Activated CD8-positive, alpha-beta memory T cell treated with anti-CD3 and anti-CD28 coated beads, Interleukin-2, amount 50 U/mL, for 1 hour (primary cell): ENCODE measurements around the gene ZNF488.

ENCODE experiments used
- DNase-seq: peaks from one replicate; pipeline ENCODE4 v3.0.0-alpha.2; 2020; ENCODE audit errors: extremely low read depth

The ZNF488 gene

GRCh38 chr10:47381427-47382379 lies 2.4 kb downstream of the ZNF488 start:
- DNase-seq: no peak

- DNase-seq: no peak
These were observed 3.0 kb downstream of the ZNF488 start for GRCh38 chr10:47381103-47381395.

DNA sequence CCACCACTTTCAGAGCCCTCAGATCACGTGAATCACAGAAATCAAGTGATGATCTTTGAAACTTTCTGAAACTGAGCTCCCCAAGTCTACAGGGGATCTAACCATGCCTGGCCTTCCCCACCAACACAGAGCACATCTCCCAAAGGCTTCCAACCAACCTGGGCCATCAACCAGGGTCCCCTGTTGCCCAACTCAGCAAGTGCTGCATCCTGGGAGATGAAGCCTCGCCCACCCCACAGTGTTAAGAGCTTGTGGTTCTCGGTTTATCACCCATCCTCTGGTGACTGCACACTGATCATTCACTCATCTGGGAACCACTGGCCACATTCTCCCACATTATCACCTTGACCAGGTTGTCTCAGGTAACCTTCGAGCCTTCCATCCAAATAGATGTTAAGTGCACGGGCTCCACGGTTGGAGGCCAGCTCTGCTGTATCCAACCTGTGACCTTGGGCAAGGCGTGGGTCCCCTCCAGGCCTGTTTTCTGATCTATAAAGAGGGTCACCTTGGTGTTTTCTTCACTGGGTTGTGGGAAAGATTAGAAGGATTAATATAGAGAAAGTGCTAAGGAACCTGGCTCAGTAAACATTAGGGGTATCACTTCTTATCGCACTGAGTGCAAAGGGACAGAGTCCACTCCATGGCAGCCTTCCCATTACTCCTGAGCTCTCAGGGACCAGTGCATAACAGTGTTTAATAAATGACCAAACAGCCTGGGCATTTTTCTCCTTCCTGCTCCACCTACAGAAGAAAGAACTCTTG lies 3.6 kb downstream of the ZNF488 start:
- no peak for DNase-seq

DNA sequence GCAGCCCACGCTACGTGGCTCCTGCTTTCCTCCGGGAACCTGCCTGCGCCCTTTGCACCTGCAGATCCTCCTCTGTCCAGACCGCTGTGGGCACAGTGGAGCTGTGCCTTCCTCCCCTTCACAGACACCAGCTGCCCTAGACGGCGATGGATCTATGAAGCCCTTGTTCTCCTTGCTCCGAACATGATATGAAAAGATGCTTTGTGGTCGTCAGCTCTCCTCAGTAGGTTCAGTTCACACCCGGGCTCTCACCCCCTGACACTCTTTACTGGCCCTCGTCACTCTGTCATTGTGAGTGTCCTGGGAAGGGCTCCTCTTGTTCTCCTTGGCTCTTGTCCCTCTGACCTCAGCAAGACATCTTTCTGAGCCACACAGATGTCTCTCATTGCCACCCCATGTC lies 4.2 kb downstream of the ZNF488 start:
- DNase-seq: no peak

DNA sequence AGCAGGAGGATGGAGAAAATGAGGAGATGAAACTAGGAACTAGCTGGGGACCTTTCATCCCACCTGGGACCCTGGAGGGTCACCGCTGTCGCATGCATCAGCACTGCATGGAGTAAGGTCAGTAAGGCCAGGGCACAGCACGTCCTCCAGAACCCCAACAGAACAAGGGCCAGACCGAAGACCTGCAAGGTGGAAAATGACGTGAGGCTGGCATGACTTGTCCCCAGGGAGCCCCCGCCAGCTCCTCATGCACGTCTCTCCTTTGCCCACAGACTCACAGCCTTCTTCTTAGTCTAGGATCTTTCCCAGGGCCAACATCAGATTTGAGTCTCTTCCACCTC lies 4.7 kb downstream of the ZNF488 start:
- DNase-seq: no peak

GRCh38 chr10:47378606-47379444 lies 5.3 kb downstream of the ZNF488 start:
- no peak for DNase-seq

DNA sequence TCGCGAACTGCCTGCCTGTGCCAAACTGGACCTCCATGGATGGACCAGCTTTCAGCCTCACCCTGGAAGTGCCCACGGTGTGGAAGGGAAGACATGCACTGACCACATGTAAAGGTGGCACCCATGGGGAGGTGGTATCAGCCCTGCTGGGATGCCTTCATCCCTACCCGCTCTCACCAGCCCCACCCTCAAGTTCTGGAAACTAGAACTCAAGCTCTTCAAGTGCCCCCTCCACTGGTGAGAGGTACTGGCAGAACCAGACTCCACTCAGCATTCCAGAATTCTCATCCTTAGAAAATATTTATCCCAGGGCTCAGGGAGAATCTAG lies 5.9 kb downstream of the ZNF488 start:
- DNase-seq: no peak

DNA sequence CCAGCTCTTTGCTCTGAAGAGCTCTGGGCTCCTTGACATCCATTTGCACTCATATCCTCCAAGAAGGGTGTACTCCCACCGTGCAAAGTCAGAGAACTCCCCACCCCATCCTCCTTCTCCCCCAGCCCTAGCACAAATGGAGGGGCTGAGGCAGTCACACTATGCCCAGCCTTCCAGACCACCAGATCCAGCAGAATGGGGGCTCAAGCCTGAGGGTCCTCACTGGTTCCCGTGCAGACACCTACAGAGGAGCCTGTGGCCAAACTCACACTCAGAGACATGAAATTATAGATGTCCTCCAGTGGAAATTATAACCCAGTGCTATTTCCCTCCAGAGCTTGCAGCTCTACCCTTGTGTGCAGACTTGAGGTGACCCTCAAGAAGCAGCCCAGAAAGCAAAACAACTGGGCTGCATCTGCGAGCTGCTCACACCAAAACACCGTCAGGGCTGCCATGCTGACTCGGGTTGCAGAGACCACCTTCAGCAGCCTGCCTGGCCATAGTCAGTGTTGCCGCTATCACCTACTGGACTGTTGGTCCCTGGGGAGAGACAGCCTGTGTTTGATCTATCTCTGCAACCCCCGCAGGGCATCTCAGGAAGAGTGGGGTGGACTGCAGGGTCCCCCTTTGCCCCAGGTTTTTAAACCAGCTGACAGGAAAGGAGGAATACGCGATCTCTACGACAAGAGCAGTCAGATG lies 7.4 kb downstream of the ZNF488 start:
- no peak for DNase-seq

DNA sequence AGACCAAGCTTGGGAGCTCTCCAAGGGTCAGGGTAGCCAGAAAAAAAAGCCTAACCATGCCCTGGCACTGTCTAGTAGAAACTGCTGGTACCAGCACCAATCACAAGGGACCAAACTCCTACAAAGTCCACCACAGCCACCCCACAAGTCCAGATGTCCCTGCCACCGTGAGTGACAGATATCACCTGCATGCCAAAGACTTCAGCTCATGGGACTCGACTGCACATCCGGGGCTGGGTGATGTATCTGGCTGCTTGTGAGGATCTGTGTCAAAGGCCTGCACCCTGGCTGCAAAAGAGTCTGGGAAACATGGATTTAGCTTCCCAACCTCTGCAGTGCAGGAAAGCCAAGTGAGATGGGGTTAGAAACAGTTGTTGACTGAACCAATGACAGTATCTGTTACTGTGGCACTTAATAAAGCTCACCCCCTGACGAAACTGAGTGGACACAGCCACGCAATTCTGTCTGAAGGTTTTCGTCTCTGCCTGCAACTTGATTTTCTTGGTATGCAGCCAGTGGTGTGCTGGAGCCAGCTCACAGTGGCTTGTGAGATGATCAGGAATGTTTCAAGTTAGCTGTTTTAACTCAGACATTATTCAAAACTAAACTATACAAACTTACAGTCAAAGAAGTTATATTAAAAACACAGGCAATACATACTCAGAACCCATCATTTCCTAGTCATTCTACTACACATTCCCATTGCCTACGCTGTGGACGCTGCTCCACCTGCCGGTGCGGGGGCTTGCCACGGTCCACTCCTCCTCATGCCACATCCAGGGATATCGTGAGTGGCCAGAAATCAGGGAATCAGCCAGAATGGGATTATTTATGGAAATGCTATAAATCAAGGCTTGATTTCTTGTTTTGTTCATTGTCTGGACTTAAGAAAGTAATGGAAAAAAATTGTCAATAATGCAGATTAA lies 9.2 kb downstream of the ZNF488 start:
- no peak for DNase-seq

GRCh38 chr10:47372726-47373125 lies 11.4 kb downstream of the ZNF488 start:
- no peak for DNase-seq

- DNase-seq: no peak
These were observed 12.2 kb downstream of the ZNF488 start for GRCh38 chr10:47371629-47372485.

DNA sequence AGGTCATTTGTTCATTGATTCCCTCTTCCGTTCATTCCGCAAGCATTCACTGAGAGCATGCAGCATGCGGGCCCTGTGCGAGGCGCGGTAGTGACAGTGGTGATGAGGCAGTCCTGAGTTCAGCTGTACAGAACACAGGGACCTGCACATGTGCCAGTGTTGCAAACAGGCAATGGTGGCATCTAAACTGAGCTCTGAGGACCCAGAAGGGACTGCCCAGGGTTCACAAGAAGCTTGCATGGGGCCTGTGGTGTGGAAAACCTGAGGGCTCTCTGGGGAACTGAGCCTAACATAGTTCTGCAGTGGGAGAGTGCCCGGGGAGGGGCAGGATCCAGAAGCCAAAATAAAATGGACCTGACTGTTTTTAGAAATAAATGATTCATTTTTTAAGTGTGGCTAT lies 13.2 kb downstream of the ZNF488 start:
- DNase-seq: no peak

DNA sequence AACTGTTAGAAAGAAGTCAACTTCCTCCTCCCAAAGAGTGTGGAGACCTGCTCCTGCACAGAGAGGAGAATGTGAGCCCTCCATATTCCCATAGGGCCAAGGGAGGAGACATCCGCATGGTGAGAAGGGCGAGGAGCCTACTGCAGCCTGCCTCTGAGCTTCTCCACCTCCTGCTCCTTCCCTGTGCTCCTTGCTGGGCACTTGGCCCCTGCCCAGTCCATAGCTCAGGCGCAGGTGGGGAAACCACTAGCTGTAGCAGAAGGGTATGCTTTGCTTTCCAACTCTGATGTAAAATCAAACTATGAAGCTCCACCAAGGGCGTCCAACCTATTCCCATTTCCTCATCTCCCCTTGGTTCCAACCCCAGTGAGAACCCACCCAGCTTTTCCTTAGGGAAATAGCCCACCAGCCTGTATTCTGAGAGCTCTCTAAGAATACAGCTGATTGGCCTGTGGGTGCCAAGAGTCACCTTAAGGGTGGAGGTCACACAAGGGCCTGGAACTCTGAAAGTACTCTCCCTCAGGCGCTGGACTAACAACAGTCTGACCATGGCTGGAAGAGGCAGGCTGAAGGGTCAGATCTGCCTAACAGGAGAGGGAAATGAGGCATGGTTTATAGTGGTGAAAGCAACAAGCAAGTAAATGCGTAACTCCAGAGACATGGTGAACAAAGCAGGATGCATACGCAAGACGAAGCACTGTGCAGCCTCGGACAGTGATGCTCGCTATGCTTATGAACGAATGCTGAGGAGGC lies 13.9 kb downstream of the ZNF488 start:
- no peak for DNase-seq

DNA sequence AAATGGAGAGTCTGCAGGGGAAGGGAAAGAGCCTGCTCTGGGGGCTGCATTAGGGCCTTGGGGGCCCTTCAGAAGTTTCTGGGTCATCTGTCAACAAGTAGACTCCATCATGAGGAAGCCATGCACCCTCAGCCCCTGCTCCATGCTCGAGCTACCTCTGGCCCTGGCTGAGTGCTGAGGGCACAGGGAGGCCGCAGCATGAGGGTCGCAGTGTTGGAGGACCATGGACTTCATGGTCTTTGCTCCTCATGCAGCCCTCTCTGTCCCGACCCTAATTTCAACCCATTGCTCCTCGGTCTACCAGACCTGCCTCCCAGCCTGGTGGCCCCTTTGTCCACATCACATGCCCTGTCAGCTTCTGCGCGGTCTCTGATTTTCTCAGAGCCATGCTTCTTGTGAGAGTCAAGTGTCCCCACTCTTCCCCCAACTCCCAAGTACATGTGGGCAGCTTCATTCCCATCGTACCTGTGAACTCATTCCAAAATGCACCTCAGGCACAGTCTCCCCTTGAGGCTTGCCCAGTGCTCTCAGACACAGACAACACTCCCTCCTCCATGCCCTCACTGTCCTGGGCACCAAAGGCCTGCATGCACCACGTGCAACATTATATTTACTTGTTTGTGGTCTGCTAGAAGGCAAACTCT lies 14.7 kb downstream of the ZNF488 start:
- no peak for DNase-seq

GRCh38 chr10:47368431-47369180 lies 15.5 kb downstream of the ZNF488 start:
- DNase-seq: no peak

GRCh38 chr10:47367646-47368045 lies 16.4 kb downstream of the ZNF488 start:
- DNase-seq: no peak

- DNase-seq: no peak
These were observed 17.2 kb downstream of the ZNF488 start for GRCh38 chr10:47366731-47367460.
